ENCODE data around the gene PSENEN.
A peak's percentile ranks its signal among the peaks of the same experiment; 100 is the strongest.

The PSENEN gene

GRCh38 chr19:35775298-35776101 is 30.0 kb downstream of the PSENEN start, which contains the start of gene ARHGAP33:
ARHGAP33 (plus strand) TSS chr19:35775564; CDS start chr19:35775659, 95 bp downstream.
- DNase-seq = peak; percentile 96

DNA sequence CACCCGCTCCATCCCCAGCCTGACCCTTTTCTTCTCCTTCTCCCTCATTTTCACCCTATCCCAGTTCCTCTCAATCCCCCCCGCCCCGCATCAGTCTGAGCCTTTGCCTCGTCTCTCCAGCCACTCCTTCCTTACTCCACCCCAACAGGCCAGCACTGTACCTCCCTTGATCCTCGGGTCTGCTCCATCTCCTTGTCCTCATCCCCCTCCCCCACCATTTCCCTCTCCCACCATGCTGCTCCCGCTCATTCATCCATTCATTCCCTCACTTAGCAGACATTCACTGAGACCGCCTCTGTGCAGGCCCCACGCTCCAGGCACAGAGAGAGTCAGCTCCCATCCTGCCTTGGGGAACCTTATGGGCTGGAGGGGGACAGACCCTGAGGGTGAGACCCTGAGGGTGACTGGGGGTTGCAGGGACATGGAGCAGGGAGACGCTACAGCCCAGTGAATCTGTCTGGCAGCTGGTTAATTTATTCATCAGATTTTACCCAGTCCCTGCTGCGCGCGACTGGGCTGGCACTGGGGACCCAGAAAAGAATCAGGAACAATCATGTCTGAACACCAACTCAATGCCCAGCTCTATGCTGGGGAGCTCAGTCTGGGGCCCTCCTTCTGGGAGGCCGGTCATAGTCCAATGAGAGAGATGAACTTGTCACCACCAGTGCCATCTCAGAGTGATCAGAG is 30.8 kb downstream of the PSENEN start:
- DNase-seq = no peak

- no peak for DNase-seq
Measured at GRCh38 chr19:35777086-35777841, 31.8 kb downstream of the PSENEN start.

DNA sequence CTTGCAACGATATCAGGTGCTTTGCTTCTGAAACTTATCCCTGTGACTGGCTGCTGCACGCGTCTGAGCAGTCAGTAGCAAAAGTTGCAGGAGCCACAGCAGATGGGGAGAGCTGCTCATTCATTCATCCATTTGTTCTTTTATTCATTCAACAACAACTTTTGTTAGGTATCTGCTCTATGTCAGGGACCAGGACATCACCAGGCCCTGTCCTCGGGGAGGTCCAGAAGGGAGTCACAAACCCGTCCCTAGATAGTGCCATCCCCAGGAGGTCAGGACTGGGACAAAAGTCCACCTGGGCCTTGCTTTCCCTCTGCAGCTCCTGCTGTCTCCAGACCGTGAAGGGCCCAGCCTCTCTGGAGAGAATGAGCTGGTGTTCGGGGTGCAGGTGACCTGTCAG is 32.5 kb downstream of the PSENEN start:
- no peak for DNase-seq

- DNase-seq = no peak
Measured at GRCh38 chr19:35779033-35779432, 33.6 kb downstream of the PSENEN start.

DNA sequence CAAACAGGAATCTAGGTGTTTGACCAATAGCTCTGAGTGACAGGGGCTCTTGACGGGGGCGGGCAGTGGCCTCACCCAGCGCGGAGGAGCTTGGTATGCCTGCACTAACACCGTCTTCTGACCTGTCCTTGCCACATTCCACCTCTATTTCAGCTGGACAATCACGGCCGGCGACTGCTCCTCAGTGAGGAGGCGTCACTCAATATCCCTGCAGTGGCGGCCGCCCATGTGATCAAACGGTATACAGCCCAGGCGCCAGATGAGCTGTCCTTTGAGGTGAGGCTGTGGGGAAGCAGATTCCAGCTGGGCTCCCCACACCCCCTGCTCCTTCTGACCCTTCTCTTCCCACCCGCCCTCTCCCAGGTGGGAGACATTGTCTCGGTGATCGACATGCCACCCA is 34.6 kb downstream of the PSENEN start:
- DNase-seq = no peak

GRCh38 chr19:35780717-35781116 is 35.3 kb downstream of the PSENEN start:
- DNase-seq = no peak

- DNase-seq = no peak
Measured at GRCh38 chr19:35781650-35782049, 36.2 kb downstream of the PSENEN start.

- DNase-seq = no peak
Measured at GRCh38 chr19:35782589-35782988, 37.1 kb downstream of the PSENEN start.

- no peak for DNase-seq
Measured at GRCh38 chr19:35783469-35784434, 38.3 kb downstream of the PSENEN start.

GRCh38 chr19:35784503-35785338 is 39.3 kb downstream of the PSENEN start:
- no peak for DNase-seq

DNA sequence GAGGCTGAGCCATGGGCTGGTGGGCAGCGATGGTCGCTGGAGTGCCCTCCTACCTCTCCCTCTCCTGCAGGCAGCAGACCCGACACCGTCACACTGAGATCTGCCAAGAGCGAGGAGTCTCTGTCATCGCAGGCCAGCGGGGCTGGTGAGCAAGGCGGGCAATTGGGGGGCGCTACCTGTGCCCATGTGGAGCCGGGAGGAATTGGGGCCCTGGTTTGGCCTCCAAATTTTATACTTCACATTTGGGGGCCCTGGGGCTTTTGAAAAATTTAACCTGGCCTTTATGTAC is 39.8 kb downstream of the PSENEN start:
- no peak for DNase-seq

GRCh38 chr19:35786299-35787160 is 41.1 kb downstream of the PSENEN start:
- no peak for DNase-seq

DNA sequence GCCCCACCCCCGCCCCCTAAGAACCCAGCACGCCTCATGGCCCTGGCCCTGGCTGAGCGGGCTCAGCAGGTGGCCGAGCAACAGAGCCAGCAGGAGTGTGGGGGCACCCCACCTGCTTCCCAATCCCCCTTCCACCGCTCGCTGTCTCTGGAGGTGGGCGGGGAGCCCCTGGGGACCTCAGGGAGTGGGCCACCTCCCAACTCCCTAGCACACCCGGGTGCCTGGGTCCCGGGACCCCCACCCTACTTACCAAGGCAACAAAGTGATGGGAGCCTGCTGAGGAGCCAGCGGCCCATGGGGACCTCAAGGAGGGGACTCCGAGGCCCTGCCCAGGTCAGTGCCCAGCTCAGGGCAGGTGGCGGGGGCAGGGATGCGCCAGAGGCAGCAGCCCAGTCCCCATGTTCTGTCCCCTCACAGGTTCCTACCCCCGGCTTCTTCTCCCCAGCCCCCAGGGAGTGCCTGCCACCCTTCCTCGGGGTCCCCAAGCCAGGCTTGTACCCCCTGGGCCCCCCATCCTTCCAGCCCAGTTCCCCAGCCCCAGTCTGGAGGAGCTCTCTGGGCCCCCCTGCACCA is 41.9 kb downstream of the PSENEN start:
- DNase-seq = no peak

DNA sequence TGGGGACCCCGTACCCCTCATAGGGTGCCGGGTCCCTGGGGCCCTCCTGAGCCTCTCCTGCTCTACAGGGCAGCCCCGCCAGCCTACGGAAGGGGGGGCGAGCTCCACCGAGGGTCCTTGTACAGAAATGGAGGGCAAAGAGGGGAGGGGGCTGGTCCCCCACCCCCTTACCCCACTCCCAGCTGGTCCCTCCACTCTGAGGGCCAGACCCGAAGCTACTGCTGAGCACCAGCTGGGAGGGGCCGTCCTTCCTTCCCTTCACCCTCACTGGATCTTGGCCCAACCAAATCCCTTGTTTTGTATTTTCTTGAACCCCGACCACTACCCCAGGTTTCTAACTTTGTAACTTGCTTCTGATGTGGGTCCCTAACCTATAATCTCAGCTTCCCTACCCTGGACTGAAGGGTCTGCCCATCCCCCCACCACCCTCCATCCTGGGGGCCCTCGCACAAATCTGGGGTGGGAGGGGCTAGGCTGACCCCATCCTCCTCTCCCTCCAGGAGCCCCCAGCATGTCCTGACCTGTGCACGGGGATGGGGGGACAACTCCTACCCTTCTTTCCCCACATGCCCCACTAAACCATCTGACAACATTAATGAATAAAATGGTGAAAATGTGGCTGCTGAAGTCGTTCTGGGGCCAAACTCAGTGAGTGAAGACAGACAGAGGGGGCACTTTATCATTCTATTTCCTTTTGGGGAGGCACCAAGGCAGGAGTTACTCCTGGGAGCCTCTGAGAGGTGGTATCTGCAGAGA is 42.9 kb downstream of the PSENEN start:
- no peak for DNase-seq

- no peak for DNase-seq
Measured at GRCh38 chr19:35789195-35789977, 43.9 kb downstream of the PSENEN start.

DNA sequence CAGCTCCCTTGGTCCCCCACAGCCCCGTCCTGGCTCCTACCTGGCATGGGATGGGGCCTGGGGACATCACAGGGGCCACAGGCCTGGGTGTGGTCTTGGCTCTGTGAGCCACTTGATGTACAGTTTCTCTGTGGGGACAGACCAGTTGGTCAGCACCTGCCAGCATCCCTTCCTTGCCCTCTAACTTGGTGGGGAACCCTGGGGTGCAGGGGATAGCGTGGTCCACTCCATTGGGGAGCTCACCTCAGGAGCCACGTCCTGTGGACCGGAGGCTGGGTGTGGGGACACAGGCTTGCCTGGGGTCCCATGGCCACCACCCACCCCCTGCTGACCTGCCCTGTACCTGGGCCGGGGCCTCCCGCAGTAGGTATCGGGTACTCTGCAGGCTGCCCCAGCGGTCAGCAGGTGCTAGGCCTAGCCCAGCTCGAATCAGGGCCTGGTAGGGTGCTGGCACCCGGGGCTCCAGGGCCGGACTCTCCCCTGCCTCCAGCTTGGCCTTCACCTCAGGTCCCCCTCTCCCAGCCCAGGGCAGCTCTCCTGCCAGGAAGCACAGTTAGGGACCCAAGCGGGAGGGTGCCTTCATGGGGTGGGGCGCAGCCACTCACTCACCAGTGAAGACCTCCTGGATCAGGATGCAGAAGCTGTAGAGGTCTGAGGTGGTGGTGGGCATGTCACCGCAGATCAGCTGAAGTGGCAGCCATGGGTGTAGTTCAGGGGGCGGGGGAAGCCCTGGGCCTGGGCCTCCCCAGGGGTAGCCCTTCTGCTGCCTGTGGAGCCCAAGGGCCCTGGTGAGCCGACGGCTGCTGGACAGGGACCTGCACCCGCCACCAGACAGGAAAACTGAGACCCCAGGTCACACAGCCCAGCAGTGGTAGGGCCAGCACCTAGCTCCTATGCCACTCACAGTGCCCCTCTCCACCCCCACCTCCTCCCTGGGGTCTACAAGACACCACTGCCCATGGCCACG is 44.8 kb downstream of the PSENEN start:
- DNase-seq = no peak
